ENCODE measurements around the gene SLC16A13.
"Not testable (repeated sequence)": the region's sequence is repeated elsewhere in the genome, so short reads cannot be mapped to it uniquely, and the experiment has no call there.

Gene SLC16A13

DNA sequence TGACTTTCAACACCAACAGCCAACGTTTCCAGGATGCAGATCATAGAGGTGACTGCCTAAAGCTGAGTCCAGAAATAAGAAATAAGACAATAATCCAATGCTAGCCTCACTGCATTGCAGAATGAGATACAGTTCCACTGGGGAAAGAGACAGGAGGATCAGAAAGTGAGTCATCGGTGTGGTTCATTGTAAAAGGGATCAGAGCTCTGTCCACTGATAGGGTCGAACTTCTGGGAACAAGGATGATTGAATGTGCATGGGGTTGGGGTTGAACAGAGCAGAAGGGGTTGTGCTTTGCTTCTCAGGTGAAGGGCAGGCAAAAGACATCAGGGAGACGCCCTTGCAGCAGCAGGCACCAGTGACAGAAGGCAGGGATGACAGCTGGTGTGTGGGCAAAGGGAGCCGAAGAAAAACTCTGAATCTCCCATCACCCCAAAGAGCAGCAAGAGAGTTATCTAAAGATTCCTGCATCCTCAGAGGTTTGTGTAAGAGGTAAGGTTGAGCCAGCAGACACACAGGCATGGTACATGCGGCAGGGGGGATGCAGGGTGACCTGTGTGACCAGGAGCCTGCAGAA is 27.8 kb downstream of the SLC16A13 start:
- no peak for DNase-seq (ENCODE audit: low read depth)

DNA sequence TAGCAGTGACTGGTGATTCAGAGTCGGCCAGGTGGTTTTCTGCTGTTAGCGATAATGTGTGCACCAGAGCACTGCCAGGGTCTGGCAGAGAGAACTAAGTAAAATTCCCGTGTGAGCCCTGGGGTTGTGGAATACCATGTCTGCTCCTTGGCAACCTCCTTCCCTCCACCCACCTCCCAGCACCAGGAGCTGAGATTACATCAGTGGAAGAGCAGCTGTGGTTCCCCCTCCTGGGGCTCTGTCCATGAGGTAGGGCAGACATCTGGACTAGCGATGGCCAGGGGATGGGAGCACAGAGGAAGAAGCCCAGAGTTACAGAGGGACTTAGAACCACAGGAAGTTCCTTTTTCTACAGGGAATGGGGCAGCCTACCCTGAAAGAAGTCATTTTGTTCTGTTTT is 28.4 kb downstream of the SLC16A13 start:
- DNase-seq (ENCODE audit: low read depth), result no peak

DNA sequence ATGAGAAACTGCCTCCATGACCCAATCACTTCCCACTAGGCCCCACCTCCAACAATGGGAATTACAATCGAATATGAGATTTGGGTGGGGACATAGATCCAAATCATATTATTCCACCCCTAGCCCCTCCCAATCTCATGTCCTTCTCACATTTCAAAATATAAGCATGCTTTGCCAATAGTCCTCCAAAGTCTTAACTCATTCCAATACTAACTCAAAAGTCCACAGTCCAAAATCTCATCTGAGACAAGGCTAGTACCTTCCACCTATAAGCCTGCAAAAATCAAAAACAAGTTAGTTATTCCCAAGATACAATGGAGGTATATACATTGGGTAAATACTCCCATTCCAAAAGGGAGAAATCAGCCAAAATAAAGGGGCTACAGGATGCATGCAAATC is 31.4 kb downstream of the SLC16A13 start:
- no peak for DNase-seq (ENCODE audit: low read depth)

DNA sequence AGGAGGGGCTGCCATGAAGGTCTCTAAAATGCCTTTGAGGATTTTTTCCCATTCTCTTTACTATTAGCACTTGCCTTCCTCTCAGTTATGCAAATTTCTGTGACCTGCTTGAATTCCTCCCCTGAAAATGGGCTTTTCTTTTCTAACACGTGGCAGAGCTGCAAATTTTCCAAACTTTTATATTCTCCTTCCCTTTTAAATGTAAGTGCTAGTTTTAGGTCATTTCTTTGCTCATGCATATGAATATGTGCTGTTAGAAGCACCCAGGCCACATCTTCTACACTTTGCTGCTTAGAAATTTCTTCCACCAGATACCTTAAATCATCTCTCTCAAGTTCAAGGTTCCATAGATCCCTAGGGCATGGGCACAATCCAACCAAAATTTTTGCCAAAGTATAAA is 32.5 kb downstream of the SLC16A13 start:
- no peak for DNase-seq (ENCODE audit: low read depth)

DNA sequence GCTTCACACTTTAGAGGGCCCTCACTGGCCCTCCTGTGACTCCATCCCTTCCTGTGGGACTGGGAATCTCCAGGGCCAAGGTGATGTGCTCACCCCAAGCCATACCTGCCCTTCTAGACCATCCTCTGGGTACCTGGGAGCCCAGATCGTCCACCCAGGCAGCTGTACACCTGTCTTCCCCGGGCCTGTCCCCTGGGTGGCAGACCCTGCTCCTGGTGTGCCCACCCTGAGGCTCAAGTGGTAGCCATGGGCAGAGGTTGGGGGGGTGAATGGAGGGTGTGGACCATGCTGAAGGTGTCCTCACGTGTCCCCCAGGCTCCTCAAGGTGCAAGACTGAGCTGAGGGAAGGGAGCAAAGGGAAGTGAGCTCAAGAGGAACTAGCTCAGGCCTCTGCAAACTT is 34.9 kb downstream of the SLC16A13 start:
- DNase-seq (ENCODE audit: low read depth), result no peak

DNA sequence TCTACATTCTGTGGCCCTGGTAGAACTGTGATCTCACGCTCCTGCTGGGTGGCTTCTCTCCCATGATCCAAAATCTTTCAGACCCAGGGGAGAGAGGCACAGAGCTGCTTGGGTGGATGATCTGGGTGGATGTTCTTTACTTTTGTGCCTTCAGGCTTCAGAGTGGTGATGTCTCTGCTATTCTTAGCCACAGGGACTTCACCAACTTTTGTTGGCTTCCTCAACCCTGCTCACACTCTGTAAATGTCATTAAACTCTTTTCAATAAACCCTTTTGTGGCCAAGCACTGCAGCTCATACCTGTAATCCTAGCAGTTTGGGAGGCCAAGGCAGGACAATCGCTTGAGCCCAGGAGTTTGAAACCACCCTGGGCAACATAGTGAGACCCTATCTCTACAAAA is 36.6 kb downstream of the SLC16A13 start:
- no peak for DNase-seq (ENCODE audit: low read depth)

DNA sequence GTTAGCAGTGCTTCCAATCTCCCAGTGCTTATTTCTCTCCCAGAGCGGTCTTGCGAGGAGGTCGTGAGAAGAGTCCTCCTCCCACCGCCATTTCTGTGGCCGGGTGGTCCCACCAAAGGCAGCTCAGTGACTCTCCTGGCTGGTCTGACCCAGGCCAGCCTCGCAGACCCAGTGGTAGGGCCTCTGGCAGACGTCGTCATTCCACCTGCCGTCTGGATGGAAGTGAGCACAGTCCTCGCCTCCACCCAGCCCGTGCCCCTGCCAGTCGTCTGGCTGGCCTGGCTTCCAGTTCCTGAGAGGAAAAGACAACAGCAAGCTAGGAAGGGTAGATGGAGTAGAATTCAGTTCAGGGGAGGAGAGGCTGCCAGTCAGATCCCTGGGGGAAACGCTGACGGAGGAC is 39.1 kb downstream of the SLC16A13 start:
- DNase-seq (ENCODE audit: low read depth), result no peak

DNA sequence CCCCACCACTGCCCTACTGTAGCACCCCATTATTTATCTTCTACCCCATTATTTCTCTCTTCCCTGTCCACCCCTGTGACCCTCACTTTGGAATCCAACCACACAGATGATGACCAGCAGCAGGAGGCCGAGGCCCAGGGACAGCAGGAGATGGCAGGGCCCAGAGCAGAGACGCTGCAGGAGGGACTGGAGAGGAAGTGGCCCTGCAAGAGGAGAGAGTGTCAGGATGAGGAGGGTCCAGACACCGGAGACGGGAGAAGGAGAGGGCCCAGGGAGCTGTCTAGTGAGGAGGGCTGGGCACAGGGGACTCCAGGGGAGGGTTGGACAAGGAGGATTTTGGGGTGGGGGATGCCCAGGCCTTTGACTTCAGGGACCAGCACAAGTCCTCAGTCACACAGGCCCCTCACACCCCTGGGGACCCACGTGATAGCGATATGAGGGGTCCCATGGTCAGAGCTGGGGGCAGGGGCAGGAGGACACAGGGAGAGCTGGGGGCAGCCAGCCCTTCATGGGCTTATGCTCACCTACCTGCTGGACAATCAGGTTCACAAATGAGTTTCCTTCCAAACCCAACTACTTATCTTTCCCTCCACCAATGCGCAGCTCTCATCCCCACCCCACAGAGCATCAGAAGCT is 42.2 kb downstream of the SLC16A13 start:
- DNase-seq (ENCODE audit: low read depth), result no peak

DNA sequence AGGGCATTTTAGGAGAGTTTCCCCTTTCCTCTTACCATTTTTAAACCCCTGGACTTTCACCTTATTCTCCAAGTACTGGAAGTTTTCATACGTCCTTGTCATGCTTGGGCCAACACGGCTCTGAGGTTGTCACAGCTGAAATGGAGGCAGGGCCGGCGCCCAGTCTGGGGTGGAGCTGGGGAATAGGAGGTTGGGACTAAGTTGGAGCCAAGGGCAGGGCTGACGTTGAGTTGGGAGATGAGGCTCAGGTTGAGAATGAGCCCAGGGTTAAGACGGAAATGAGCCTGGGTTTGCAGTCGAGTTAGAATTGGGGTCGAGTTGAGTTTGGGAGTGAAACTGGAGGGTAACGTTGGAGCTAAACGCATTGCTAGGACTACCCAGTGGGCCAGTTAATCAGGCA is 42.9 kb downstream of the SLC16A13 start:
- DNase-seq (ENCODE audit: low read depth), result no peak

DNA sequence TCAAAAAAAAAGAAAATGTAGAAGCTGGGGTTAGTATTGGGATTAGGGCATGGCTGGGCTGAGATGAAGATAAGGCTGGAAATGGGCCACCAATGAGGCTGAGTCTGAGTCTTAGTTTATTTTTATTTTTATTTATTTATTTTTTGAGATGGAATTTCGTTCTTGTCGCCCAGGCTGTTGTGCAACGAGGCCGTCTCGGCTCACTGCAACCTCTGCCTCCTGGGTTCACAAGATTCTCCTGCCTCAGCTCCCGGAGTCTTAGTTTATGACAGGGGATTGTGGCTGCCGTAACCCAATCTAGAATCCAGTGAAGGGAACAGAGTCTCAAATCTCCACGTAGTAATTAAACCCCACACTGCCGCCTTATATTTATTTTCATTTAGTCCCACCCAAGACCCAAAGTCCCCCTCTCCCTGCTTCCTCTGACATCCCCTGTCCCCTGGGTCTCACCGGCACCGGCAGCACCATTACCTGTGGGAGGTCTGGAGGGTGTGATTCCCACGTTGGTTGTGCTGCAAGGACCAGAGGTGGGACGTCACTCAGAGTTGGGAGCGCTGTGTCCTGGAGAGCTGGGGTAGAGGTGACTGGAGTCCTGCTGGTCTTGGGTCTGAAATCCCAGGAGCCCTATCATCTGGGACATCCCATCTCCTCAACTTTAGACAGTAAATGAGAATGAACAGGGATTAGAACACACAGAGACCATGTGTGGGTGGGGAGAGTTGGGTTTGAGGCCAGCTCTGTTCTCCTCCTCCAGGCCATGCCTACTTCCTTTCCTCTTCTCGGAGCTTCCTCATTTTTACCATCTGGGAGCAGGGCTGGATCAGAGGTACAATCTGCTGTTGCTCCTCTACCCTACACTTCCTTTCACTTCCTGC is 44.0 kb downstream of the SLC16A13 start, which contains the start of gene CLEC10A:
TSS of gene CLEC10A (minus strand) at position 671 of the 875 bp plus-strand sequence. CDS start 1,439 bp downstream, outside the sequence.
- no peak for DNase-seq (ENCODE audit: low read depth)

DNA sequence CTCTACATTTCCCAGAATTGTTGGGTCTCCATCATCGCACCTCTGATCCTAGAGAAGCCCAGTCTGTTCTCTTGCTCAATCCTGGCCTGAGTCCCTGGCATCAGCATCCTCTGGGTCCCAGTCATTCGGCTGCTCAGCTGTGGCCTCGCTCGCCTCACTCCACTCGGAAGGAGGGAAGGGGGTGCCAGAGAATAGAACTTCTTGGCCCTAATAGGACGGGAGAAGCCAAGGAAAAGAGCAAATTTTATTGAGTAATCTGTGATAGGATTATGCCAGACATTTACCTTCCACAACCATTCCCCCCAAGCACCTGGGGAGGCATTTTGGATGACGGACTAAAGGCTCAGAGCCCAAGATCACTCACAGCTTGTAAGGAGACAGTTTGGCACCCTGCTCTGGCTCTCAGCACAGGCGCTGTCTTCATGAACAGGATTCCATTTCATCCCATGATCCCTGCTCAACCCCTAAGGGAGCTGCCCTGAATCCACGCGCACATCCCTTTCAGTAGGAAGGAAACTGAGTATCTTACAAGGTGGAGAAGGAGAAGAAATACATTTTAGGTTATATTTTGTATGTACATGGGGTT is 44.7 kb downstream of the SLC16A13 start:
- DNase-seq (ENCODE audit: low read depth), result no peak

DNA sequence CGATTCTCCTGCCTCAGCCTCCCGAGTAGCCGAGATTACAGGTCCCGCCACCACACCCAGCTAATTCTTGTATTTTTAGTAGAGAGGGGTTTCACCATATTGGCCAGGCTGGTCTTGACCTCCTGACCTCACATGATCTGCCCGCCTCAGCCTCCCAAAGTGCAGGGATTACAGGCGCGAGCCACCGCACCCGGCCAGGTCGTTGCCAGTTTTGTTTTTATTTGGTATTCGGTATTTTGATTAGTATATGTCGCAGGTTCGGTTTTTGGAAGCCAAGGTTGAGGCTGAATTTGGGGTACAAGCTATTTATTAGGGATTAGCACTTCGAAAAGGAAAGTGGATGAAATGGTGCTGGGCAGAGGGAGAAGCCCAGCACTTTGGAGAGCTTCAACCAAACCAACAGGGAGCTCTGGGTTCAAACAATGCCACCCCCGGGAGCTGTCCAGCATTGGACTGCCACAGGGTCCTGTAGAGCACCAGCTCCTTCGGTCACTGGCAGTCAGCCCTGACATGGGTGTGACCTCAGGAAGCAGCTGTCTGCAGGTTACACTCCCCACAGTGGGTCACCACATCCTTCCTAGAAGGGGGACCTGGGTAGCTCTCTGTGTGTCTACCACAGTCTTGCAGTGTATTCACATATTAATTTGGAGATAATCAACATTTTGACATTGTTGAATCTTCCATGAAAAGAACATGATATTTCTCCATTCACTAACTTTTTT is 45.7 kb downstream of the SLC16A13 start:
- no peak for DNase-seq (ENCODE audit: low read depth)

DNA sequence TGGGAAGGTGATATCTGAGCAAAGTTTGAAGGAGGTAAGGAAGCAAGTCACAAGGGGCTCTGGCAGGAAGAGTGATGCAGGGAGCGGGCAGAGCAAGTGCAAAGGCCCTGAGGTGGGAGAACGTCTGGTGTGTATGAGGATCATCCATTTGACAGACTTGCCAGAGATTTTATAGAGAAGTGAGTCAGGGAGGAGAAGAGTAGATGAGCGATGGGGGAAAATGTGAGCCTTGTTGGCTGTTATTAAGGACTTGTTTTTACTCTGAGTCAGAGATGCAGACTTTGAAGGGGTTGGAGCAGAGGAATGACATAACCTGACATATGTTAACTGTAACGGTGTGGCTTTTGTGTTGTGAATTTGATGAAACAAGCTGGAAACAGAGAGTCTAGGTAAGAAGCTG is 47.8 kb downstream of the SLC16A13 start:
- no peak for DNase-seq (ENCODE audit: low read depth)

DNA sequence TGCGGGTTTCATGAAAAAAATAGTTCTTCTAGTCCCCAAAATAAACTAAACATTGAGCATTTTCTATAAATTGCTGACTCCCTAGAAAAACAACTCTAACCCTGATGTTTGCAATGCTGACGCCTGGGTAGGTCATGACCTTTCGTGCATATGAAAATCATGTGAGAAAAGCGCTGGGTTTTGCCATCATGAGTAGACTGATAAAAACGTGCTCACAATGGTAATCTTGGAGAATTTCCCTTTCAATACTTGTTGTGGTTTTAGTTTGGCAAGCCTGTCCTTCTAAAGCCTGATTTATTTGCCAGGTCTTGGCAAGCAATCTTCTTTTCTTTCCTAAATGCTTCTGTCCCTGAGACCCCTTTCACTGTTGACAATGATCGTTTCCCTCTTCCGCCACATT is 48.3 kb downstream of the SLC16A13 start:
- DNase-seq (ENCODE audit: low read depth), result no peak

DNA sequence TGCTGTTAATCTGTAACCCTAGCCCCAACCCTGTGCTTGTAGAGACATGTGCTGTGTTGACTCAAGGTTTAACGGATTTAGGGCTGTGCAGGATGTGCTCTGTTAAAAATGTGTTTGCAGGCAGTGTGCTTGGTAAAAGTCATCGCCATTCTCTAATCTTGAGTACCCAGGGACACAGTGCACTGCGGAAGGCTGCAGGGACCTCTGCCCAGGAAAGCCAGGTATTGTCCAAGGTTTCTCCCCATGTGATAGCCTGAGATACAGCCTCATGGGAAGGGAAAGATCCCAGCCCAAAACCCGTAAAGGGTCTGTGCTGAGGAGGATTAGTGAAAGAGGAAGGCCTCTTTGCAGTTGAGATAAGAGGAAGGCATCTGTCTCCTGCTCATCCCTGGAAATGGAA is 52.6 kb downstream of the SLC16A13 start:
- not testable (repeated sequence) for DNase-seq (ENCODE audit: low read depth)

DNA sequence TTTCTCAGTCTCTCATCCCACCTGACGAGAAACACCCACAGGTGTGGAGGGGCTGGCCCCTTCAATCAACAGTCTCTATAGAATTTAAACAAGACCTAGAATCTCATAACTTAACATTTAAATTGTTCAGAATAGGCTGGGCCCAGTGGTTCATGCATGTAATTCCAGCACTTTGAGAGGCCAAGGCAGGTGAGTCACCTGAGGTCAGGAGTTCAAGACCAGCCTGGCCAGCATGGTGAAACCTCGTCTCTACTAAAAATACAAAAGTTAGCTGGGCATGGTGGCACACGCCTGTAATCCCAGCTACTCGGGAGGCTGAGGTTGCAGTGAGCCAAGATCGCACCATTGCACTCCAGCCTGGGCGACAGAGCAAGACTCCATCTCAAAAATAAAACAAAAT is 53.8 kb downstream of the SLC16A13 start:
- not testable (repeated sequence) for DNase-seq (ENCODE audit: low read depth)
